PC-9 (cell line): Measurements from ENCODE around the gene GOLGA6C.

Experiments
- CTCF ChIP-seq: fragments of 200-600 bp; sonication (generic); conservative IDR thresholded peaks from 2 replicates; pipeline ENCODE4 v1.6.1; 2017; ENCODE audit warnings: mixed run types, antibody characterized with exemption, mild to moderate bottlenecking, moderate library complexity
- EZH2 ChIP-seq: fragments of 200-600 bp; sonication (generic); IDR thresholded peaks from 2 replicates; pipeline ENCODE4 v1.8.0; 2017; ENCODE audit warnings: antibody characterized with exemption, low read depth

DNA sequence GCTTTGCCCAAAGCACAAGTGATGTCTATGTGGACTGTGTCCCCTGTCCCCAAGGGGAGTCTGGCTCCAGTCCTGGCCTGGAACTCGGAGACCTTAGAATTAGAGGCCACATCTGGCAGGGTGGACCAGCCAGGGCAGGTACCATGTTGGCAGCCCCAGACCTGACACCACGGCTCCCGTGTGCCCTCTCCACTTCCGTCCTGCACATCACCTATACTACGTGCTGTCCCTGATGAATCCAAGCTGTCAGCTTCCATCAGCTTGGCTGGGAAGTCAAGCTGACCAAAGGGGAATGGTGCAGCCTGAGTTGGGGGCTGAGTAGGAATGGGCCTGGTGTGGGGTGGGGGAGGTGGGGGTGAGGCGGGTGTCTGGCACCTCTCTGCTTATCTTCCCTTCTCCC, 41.1 kb upstream of the GOLGA6C start:
- TF ChIP-seq EZH2 (no peak), CTCF (no peak)
